Measurements from ENCODE around the gene HIF3A.
"Not testable (repeated sequence)": the region's sequence is repeated elsewhere in the genome, so short reads cannot be mapped to it uniquely, and the experiment has no call there.

Gene HIF3A

GRCh38 chr19:46296722-46297461 lies at the start of gene HIF3A:
Gene HIF3A, plus strand, starts transcription at chr19:46297042. Its CDS starts 35 bp downstream, at chr19:46297077.
- DNase-seq (ENCODE audit: low read depth, low spot score) = peak; percentile 93

DNA sequence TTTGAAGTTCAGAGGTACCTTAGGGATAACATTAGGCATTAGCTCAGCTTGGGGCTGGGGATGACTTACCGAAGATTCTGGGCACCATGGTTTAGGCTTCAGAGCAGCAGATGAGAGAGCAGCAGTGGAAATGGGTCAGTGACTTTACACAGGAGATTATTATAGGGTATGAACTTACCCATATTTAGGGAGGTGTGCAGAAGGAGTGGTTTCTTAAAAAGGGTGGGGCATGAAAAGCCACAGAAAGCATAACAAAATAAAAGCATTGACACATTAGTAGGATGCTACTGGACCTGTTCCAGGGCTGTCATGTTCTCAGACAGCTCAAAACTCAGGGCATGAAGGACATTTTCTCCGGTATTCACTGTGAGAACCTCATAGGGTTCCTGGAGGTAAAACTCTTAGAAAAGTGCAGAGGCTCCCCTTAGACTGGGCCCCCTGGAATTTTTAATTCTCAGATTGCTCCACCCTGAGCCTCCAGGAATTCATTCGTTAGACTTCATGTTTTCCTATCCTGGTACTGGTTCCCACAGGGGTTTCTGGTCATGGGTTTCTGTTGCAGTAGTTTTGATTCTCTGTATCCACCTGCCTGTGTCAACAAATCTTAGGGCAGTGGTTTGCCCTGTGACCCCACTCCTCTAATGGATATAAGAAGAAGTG lies 46.6 kb upstream of the HIF3A start:
- no peak for DNase-seq (ENCODE audit: low read depth, low spot score)

DNA sequence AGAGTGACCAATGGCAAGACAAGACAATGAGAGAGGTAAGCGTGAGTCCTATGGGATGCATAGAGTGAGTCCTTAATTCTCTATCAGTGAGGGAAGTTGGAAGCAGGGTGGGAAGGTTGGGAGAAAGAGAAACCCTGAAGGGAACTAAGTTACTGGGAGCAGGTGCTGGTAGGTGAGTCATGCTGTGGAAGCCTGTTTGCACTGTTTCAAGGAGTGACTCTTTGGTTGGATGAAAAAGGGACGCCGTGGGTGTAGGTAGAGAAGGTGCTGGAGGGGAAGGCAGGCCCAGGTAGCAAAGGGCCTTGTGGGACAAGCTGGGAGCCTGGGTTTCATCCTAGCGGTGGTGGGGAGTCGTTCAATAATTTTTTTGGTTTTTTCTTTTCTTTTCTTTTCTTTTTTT lies 45.4 kb upstream of the HIF3A start:
- DNase-seq (ENCODE audit: low read depth, low spot score) = no peak

- DNase-seq (ENCODE audit: low read depth, low spot score) = no peak
Measured at GRCh38 chr19:46254776-46255175, 42.1 kb upstream of the HIF3A start.

- no peak for DNase-seq (ENCODE audit: low read depth, low spot score)
Measured at GRCh38 chr19:46256855-46257254, 40.0 kb upstream of the HIF3A start.

GRCh38 chr19:46261501-46261900 lies 35.3 kb upstream of the HIF3A start:
- DNase-seq (ENCODE audit: low read depth, low spot score) = not testable (repeated sequence)

DNA sequence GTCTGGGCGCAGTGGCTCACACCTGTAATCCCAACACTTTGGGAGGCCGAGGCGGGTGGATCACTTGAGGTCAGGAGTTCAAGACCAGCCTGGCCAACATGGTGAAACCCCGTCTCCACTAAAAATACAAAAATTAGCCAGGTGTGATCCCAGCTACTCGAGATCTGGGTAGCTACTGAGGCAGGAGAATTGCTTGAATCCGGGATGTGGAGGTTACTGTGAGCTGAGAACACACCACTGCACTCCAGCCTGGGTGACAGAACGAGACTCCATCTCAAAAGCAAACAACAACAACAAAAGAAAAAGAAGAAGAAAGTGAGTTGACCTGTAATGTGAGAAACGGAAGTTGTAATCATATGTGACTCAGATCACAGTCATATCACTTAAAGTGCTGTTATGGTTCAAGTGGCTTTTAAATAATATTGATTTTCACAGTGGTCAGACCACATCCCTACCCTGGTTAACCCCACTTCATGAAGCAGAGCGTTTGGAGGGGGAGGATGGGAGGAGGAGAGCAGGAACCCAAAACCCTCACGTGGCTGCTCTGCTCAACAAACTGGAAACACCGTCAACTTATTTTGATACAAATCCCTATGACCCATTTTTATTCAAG lies 34.1 kb upstream of the HIF3A start:
- not testable (repeated sequence) for DNase-seq (ENCODE audit: low read depth, low spot score)

- DNase-seq (ENCODE audit: low read depth, low spot score) = not testable (repeated sequence)
Measured at GRCh38 chr19:46264801-46265200, 32.0 kb upstream of the HIF3A start.

DNA sequence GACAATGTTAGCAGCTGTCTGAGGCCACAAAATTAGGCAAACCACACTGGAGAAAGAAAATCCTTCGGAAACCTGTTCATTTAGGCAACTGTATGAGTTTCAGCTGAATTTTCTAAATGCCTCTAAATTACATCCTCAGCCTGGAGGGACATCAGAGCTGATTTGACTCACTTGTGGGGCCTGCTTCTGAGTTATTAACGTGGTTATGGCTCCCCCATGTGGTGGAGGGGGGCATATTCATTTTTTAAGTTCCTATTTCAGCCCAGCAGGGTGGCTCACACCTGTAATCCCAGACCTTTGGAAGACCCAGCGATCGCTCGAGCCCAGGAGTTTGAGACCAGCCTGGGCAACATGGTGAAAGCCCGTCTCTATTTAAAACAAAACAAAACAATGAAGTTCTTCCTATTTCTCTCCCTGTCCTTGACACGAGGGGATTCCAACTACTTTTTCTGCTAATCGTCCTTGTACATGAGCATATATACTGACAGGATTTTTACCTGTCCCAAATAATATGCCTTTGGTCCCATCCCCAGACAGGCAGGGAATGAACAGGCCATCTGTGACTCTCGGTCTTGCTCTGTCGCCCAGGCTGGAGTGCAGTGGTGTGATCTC lies 31.5 kb upstream of the HIF3A start:
- peak; percentile 88 for DNase-seq (ENCODE audit: low read depth, low spot score)

- DNase-seq (ENCODE audit: low read depth, low spot score) = no peak
Measured at GRCh38 chr19:46269101-46269500, 27.7 kb upstream of the HIF3A start.

DNA sequence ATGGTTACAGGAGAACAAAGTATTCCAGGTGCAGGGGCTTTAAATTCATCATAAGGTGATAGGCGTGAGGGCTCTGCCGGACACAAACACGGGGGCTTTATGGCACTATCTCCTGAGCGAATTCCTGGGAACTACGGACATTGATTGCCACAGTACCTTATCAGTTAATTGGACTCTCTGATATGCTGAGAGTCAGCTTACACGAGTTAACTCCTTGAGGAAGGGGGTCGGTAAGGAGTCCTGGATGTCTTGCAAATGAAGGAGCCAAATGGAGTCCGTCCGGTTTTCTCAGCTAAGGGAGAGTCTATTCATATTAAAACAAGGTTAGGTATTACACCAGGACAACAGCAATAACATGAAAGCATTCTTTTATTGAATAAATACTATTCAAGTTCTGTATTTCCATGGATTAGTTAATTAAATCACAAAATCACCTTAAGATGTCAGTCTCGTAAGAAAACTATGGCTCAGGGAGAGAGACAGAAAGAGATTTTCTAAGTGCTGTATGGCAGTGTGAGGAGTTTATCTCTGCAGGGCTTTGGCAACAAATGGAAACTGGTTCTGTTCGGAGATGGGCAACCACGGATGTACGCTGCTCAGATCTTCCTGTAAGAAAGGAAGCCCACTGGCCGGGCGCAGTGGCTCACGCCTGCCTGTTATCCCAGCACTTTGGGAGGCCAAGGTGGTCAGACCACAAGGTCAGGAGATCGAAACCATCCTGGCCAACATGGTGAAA lies 26.2 kb upstream of the HIF3A start:
- DNase-seq (ENCODE audit: low read depth, low spot score) = peak; percentile 44

GRCh38 chr19:46271481-46272197 lies 25.2 kb upstream of the HIF3A start:
- DNase-seq (ENCODE audit: low read depth, low spot score) = peak; percentile 13

GRCh38 chr19:46273931-46274330 lies 22.9 kb upstream of the HIF3A start:
- DNase-seq (ENCODE audit: low read depth, low spot score) = not testable (repeated sequence)

DNA sequence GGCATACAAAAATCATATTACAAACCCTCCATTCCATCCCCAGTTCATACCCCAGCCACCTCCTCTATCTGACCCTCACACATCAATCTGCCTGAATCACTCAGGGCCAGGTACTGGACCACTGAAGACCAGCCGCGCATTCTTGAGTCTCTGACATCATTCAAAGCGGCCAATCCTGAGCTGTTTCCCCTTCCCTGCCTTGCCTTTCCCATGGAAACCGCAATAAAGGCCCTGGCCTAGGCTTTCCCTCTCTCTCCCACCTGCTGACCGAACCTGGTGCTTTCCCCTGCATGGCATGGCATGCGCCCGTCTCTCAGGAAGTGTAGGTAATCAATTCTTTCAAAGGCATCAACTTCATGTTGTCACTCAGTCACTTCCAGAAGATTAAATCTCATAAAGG lies 17.7 kb upstream of the HIF3A start:
- DNase-seq (ENCODE audit: low read depth, low spot score) = peak; percentile 44

- no peak for DNase-seq (ENCODE audit: low read depth, low spot score)
Measured at GRCh38 chr19:46283771-46284170, 13.1 kb upstream of the HIF3A start.

DNA sequence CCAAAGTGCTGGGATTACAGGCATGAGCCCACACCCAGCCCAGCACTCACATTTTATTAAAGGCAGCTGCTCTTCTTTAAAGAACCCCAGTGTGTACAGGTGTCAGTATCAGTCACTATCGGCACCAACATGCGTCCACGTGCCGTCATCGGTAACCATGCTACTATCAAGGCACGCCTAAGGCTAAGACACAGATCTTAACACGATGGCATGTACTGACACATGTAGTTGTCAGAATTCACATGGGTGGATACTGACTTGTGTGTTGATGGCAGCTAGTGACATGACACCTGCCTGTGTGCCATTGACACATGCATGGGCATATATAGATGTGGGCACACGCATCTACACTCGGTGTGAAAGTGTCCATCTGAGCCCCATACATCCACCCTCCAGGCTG lies 12.2 kb upstream of the HIF3A start:
- DNase-seq (ENCODE audit: low read depth, low spot score) = no peak

- DNase-seq (ENCODE audit: low read depth, low spot score) = no peak
Measured at GRCh38 chr19:46287585-46287984, 9.3 kb upstream of the HIF3A start.

- DNase-seq (ENCODE audit: low read depth, low spot score) = no peak
Measured at GRCh38 chr19:46288896-46289588, 7.8 kb upstream of the HIF3A start.

GRCh38 chr19:46289724-46290619 lies 6.9 kb upstream of the HIF3A start:
- DNase-seq (ENCODE audit: low read depth, low spot score) = no peak

Measured in ELF-1 (cell line).